Hepatocyte (in vitro differentiated cells): ENCODE measurements around the gene PPIF. TPM values are rescaled to one million over a fixed set of nuclear protein-coding genes. Genes with fewer than 3 reads are reported as not detected.
A peak's percentile ranks its signal among the peaks of the same experiment; 100 is the strongest.
"Not testable (repeated sequence)": the region's sequence is repeated elsewhere in the genome, so short reads cannot be mapped to it uniquely, and the experiment has no call there.

ENCODE experiments used
- DNase-seq: peaks from one replicate; pipeline ENCODE4 v3.0.0-alpha.2; 2016; ENCODE audit warnings: low spot score
- H2AFZ ChIP-seq: fragments of 200-600 bp; sonication (generic); 2 replicates; pipeline ENCODE4 v1.6.0; 2016; ENCODE audit warnings: antibody characterized with exemption, mild to moderate bottlenecking
- H3K27ac ChIP-seq: fragments of 200-600 bp; sonication (generic); 2 replicates; pipeline ENCODE4 v1.5.1; 2016; ENCODE audit warnings: mild to moderate bottlenecking
- H3K27me3 ChIP-seq: fragments of 200-600 bp; sonication (generic); 2 replicates; pipeline ENCODE4 v1.6.1; 2016
- H3K36me3 ChIP-seq: fragments of 200-600 bp; sonication (generic); replicated peaks from 2 replicates; pipeline ENCODE4 v1.5.1; 2016; ENCODE audit warnings: low read depth; ENCODE audit not compliant: insufficient read depth
- H3K4me1 ChIP-seq: fragments of 200-600 bp; sonication (generic); 2 replicates; pipeline ENCODE4 v1.5.1; 2016; ENCODE audit warnings: mild to moderate bottlenecking, moderate library complexity; ENCODE audit not compliant: insufficient read depth
- H3K4me2 ChIP-seq: fragments of 200-600 bp; sonication (generic); 2 replicates; pipeline ENCODE4 v1.6.0; 2016
- H3K4me3 ChIP-seq: fragments of 200-600 bp; sonication (generic); 2 replicates; pipeline ENCODE4 v1.5.1; 2016; ENCODE audit warnings: mild to moderate bottlenecking
- H3K79me2 ChIP-seq: fragments of 200-600 bp; sonication (generic); 2 replicates; pipeline ENCODE4 v1.6.0; 2017; ENCODE audit warnings: mild to moderate bottlenecking
- H3K9me2 ChIP-seq: fragments of 200-600 bp; sonication (generic); replicated peaks from 2 replicates; pipeline ENCODE4 v1.6.0; 2017; ENCODE audit warnings: mild to moderate bottlenecking; ENCODE audit not compliant: insufficient read depth
- H3K9me3 ChIP-seq: fragments of 200-600 bp; sonication (generic); 2 replicates; pipeline ENCODE4 v1.5.1; 2016; ENCODE audit warnings: low read depth, mild to moderate bottlenecking
- H4K20me1 ChIP-seq: fragments of 200-600 bp; sonication (generic); 2 replicates; pipeline ENCODE4 v1.6.0; 2016; ENCODE audit warnings: mild to moderate bottlenecking; ENCODE audit not compliant: insufficient read depth, poor library complexity, severe bottlenecking
- CTCF ChIP-seq: fragments of 200-600 bp; sonication (generic); IDR thresholded peaks from 2 replicates; pipeline ENCODE4 v1.5.1; 2016; ENCODE audit warnings: antibody characterized with exemption, mild to moderate bottlenecking; ENCODE audit not compliant: poor library complexity
- EZH2 ChIP-seq: fragments of 200-600 bp; sonication (generic); IDR thresholded peaks from 2 replicates; pipeline ENCODE4 v1.6.1; 2016; ENCODE audit warnings: antibody characterized with exemption, mild to moderate bottlenecking, borderline replicate concordance
- EZH2phosphoT487 ChIP-seq: fragments of 200-600 bp; sonication (generic); IDR thresholded peaks from one replicate; pipeline ENCODE4 v1.6.1; 2018; ENCODE audit warnings: antibody characterized with exemption, mild to moderate bottlenecking, low read depth, moderate library complexity; ENCODE audit not compliant: unreplicated experiment, severe bottlenecking
- WGBS: methylation state at CpG from one replicate; pipeline ENCODE4 v1.1.6; 2016; ENCODE audit warnings: low lambda C conversion rate; ENCODE audit errors: missing lambda C conversion rate; 5-methylcytosine and 5-hydroxymethylcytosine counted together
- polyA plus RNA-seq: library from polyadenylated mRNA; unstranded; fragments of >200 nt; fragmentation: Nextera tagmentation; extraction: Ambion mirVana; gene quantifications from 2 replicates; pipeline ENCODE4 v1.2.1, GENCODE V29; 2016
- total RNA-seq: library from RNA; depleted of rRNA; stranded (reverse); fragments of >200 nt; gene quantifications from 2 replicates; pipeline ENCODE4 v1.2.3, GENCODE V29; 2014

Gene PPIF
- total and polyA plus RNA-seq, 2 experiments from 2014 or later: 70.3 to 79.4 TPM

DNA sequence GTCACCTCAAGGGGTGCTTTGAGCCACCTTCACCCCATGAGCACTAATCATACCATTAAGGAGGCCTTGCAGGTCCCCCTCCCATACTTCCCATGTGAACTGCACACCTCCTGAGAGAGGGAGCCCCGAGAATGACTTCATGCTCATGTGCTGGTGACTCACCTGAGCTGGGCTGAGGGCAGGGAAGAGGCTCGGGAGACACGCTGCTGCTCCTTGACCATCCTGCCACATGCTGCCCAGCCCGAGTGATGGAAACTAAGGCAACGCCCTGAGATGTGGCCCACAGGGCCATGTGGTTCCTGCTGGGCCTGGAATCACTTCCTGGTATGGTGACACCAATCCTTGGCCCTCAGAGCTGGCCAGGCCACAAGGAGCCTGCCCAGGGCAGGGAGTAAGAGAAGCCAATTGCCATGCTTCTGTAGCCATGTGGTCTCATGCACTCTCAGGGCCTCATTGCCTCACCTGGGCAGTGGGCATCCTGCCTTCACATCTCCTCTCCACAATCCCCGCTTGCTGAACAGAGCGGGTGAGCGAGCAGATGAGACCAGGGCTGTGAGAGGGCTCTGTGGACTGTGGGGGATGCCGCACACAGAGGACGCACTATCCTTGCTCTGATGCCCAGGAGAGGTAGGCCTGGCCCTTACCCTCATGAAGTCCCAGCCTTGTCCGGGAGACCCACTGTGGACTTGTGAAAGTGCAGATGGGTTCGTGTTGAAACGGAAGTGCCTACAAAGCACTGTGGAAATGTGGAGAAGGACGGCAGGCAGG, 18.3 kb upstream of the PPIF start:
- no peaks in the 10 kb centered on the region for H3K79me2 ChIP-seq
- H3K4me1 ChIP-seq: no peaks in the 10 kb centered on the region
- no peaks in the 10 kb centered on the region for H3K36me3 ChIP-seq
- TF ChIP-seq EZH2 (no peak), EZH2phosphoT487 (no peak)
- H3K4me2 ChIP-seq: no peak overlapping the region
- H3K27me3 ChIP-seq: no peaks in the 10 kb centered on the region
- 84% methylated on average over 14 of the region's 14 CpGs for WGBS
- no peaks in the 10 kb centered on the region for H3K9me3 ChIP-seq
- no peaks in the 10 kb centered on the region for H4K20me1 ChIP-seq
- H3K9me2 ChIP-seq: no peaks in the 10 kb centered on the region
- H3K27ac ChIP-seq: peak overlapping the region; percentile 61
- no peak overlapping the region for H3K4me3 ChIP-seq
- H2AFZ ChIP-seq: no peak overlapping the region
- peak; percentile 65 for DNase-seq

GRCh38 chr10:79329529-79329928, 17.7 kb upstream of the PPIF start:
- TF ChIP-seq CTCF (no peak), EZH2 (no peak), EZH2phosphoT487 (no peak)

GRCh38 chr10:79331226-79331625, 16.0 kb upstream of the PPIF start:
- H3K9me2 ChIP-seq: no peaks in the 10 kb centered on the region
- H3K4me3 ChIP-seq: no peak overlapping the region
- H3K27me3 ChIP-seq: no peaks in the 10 kb centered on the region
- H3K4me2 ChIP-seq: no peak overlapping the region
- H3K36me3 ChIP-seq: no peaks in the 10 kb centered on the region
- no peak overlapping the region for H2AFZ ChIP-seq
- H3K79me2 ChIP-seq: no peaks in the 10 kb centered on the region
- no peak for DNase-seq
- no peaks in the 10 kb centered on the region for H3K4me1 ChIP-seq
- no peak overlapping the region for H3K27ac ChIP-seq
- no peaks in the 10 kb centered on the region for H4K20me1 ChIP-seq
- TF ChIP-seq EZH2: no peak
- no peak for TF ChIP-seq EZH2phosphoT487
- no peak for TF ChIP-seq CTCF
- 96% methylated on average over 5 of the region's 5 CpGs for WGBS
- no peaks in the 10 kb centered on the region for H3K9me3 ChIP-seq

More at GRCh38 chr10:79329529-79329928, 17.7 kb upstream of the PPIF start:
- WGBS: 79% methylated on average over 9 of the region's 9 CpGs
- Histone ChIP-seq H3K4me2 (no peak overlapping the region), H3K79me2 (no peaks in the 10 kb centered on the region), H3K9me3 (no peaks in the 10 kb centered on the region), H4K20me1 (no peaks in the 10 kb centered on the region), H2AFZ (no peak overlapping the region), H3K4me1 (no peaks in the 10 kb centered on the region), H3K4me3 (no peak overlapping the region), H3K27ac (peak overlapping the region; percentile 61), H3K9me2 (no peaks in the 10 kb centered on the region), H3K27me3 (no peaks in the 10 kb centered on the region), H3K36me3 (no peaks in the 10 kb centered on the region)
- no peak for DNase-seq

DNA sequence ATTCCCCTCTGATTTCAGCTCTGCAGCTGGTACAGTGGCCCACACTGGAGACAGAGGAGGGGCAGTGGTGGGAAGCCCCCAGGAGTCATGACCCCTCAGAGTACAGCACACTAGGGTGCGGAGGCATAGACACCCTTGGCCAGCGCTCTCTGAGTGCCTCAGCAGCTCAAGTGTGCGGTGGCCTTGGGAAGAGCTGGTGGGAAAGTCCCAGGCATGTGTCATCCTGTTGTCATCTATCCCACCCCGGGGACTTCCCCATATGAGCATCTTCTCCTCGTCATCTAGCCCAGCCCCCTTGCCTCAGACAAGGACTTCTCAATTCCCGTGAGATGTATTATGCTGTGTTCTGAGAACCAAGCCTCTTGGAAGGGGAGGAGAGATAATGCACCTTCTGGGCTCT, 15.6 kb upstream of the PPIF start:
- Histone ChIP-seq H3K4me1 (no peaks in the 10 kb centered on the region), H3K27ac (no peak overlapping the region), H3K4me3 (no peak overlapping the region), H3K9me2 (no peaks in the 10 kb centered on the region), H4K20me1 (no peaks in the 10 kb centered on the region), H3K36me3 (no peaks in the 10 kb centered on the region), H2AFZ (no peak overlapping the region), H3K9me3 (no peaks in the 10 kb centered on the region), H3K27me3 (no peaks in the 10 kb centered on the region), H3K79me2 (no peaks in the 10 kb centered on the region), H3K4me2 (no peak overlapping the region)
- WGBS: 91% methylated on average over 6 of the region's 6 CpGs
- TF ChIP-seq EZH2phosphoT487 (no peak), EZH2 (no peak), CTCF (no peak)
- DNase-seq: no peak

DNA sequence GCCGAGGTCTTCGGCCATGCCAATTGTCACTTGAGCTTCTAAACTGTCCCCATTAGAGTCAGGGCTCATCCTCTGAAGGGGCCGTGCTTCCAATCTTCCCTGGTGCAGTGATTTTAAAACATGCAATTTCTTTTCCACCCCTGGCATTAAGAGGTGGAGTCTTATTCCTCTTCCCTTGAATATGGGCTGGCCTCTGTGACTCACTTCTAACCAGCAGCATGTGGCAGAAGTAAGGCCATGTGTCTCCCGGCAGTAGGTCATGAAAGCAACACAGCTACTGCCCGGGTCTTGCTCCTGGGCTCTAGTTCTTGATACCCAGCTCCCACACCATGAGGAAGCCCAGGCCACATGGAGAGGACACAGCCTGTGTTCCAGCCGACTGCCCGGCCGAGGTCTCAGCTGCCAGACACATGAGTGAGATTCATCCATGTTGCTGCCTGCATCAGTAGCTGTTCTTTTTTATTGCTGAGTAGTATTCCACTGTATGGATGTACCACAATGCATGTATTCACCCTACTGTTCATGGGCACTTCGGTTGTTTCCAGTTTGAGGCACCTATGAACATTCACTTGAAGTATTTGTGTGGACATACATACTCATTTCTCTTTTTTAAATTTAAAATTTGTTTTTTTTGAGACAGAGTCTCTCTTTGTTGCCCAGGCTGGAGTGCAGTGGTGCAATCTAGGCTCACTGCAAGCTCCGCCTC, 14.5 kb upstream of the PPIF start:
- H3K4me2 ChIP-seq, DNase-seq, H4K20me1 ChIP-seq, H3K9me2 ChIP-seq, H3K9me3 ChIP-seq, H3K4me1 ChIP-seq, H3K36me3 ChIP-seq, H3K79me2 ChIP-seq, H3K4me3 ChIP-seq, H2AFZ ChIP-seq, H3K27me3 ChIP-seq, H3K27ac ChIP-seq: not testable (repeated sequence)
- 94% methylated on average over 2 of the region's 10 CpGs for WGBS
